PFSK-1 (cell line): ENCODE results near the gene CCDC85B.

Experiments
- FOXP2 ChIP-seq: optimal IDR thresholded peaks from 2 replicates; pipeline ENCODE3; 2011; ENCODE audit warnings: borderline replicate concordance, control low read depth, inconsistent platforms; ENCODE audit not compliant: insufficient read depth; ENCODE audit errors: extremely low read length, extremely low read depth
- POLR2AphosphoS5 ChIP-seq: IDR thresholded peaks from 2 replicates; pipeline ENCODE4 v1.6.1; 2012; ENCODE audit warnings: low read depth, mild to moderate bottlenecking, control low read depth, low read length, moderate library complexity
- SIN3A ChIP-seq: IDR thresholded peaks from 2 replicates; pipeline ENCODE4 v1.6.1; 2012; ENCODE audit warnings: mild to moderate bottlenecking, low read length, moderate library complexity, borderline replicate concordance; ENCODE audit not compliant: insufficient read depth
- TAF1 ChIP-seq: IDR thresholded peaks from 2 replicates; pipeline ENCODE4 v1.6.1; 2012; ENCODE audit warnings: low read length, control low read depth, borderline replicate concordance; ENCODE audit not compliant: insufficient read depth
- TF ChIP-seq, protein P1 (sequence below), 2 experiments: IDR thresholded peaks; 2 replicates each; pipeline versions ENCODE4 v1.6.1 to v1.8.0; 2011 to 2012; ENCODE audit warnings: low read depth in 2 of 2, low read length in 2 of 2, control low read depth in 1 of 2, inconsistent platforms in 1 of 2, mild to moderate bottlenecking in 1 of 2, moderate library complexity in 1 of 2; ENCODE audit not compliant: insufficient read depth in 1 of 2

The CCDC85B gene

DNA sequence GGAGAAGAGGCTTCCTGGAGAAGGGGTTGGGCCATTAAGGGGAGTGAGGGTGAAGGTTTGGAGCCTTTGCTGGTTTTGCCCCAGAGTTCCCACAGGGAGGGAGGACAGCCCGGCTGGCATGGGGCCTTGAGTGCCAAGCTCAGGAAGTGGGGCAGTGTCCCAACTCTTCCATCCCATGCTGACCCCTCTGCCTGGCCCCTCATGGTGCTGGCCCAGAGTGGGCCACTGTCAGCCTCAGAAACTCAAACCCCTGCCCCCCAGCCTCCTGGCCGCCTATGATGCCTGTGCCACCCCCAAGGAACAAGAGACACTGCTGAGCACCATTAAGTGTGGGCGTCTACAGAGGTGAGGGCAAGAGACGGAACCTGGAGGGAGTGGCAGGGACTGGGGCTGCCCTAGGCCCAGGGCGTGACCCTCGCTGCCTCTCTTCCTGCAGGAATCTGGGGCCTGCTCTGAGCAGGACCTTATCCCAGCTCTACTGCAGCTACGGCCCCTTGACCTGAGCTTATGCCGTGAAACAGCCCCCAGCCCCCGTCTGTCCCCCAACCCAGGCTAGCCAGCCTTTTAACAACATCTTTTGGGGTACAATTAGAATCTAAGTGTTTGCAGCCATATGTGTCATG lies 24.8 kb upstream of the CCDC85B start:
- TF ChIP-seq SIN3A, result no peak
- TF ChIP-seq POLR2AphosphoS5, result no peak
- TF ChIP-seq, protein P1, sequence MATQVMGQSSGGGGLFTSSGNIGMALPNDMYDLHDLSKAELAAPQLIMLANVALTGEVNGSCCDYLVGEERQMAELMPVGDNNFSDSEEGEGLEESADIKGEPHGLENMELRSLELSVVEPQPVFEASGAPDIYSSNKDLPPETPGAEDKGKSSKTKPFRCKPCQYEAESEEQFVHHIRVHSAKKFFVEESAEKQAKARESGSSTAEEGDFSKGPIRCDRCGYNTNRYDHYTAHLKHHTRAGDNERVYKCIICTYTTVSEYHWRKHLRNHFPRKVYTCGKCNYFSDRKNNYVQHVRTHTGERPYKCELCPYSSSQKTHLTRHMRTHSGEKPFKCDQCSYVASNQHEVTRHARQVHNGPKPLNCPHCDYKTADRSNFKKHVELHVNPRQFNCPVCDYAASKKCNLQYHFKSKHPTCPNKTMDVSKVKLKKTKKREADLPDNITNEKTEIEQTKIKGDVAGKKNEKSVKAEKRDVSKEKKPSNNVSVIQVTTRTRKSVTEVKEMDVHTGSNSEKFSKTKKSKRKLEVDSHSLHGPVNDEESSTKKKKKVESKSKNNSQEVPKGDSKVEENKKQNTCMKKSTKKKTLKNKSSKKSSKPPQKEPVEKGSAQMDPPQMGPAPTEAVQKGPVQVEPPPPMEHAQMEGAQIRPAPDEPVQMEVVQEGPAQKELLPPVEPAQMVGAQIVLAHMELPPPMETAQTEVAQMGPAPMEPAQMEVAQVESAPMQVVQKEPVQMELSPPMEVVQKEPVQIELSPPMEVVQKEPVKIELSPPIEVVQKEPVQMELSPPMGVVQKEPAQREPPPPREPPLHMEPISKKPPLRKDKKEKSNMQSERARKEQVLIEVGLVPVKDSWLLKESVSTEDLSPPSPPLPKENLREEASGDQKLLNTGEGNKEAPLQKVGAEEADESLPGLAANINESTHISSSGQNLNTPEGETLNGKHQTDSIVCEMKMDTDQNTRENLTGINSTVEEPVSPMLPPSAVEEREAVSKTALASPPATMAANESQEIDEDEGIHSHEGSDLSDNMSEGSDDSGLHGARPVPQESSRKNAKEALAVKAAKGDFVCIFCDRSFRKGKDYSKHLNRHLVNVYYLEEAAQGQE (IDR thresholded peaks at IDR 0.05; ENCODE audit: insufficient read depth in 1 of 2, low read depth in 2 of 2, low read length in 2 of 2), result no peak
- TF ChIP-seq TAF1, result no peak
- no peak for TF ChIP-seq FOXP2

DNA sequence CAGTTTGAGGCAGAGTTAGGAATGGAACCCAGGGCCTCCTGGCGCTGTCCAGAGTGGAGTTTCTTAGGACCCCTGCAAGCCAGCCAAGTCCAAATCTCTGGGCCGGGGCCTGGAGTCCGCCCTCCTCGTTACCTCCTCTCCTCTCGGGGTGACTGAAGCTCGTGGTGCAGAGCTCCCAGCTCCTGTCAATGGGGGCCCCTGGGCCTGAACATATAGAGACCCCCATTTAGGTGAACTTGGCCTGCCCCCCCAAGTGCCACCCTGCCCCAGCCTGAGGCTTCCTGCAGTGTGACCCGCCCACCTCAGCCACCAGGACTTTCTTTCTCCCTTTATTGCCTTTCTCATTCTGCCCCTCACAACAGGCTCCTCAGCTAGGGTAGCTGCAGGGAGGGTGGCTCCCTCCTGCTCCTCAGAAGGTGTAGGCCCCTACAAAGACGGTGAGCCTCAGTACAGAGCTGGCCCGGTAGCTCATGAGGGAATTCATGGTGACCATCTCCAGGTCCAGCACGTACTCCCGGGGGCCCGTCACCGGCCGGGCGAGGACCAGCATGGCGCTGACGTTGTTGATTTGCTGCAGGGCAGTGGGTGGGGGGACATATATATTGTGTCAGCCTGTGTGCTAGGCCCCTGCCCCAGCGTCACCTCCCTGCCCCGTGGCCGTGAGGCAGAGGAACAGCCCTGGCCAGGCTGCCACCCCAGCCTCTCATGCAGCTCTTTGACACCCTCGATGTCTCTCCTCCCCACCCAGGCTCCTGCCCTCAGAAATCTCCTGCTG lies 23.8 kb upstream of the CCDC85B start:
- no peak for TF ChIP-seq FOXP2
- TF ChIP-seq SIN3A, result no peak
- TF ChIP-seq, protein P1 (IDR thresholded peaks at IDR 0.05; ENCODE audit: insufficient read depth in 1 of 2, low read depth in 2 of 2, low read length in 2 of 2), result no peak
- TF ChIP-seq TAF1, result no peak
- TF ChIP-seq POLR2AphosphoS5, result no peak

DNA sequence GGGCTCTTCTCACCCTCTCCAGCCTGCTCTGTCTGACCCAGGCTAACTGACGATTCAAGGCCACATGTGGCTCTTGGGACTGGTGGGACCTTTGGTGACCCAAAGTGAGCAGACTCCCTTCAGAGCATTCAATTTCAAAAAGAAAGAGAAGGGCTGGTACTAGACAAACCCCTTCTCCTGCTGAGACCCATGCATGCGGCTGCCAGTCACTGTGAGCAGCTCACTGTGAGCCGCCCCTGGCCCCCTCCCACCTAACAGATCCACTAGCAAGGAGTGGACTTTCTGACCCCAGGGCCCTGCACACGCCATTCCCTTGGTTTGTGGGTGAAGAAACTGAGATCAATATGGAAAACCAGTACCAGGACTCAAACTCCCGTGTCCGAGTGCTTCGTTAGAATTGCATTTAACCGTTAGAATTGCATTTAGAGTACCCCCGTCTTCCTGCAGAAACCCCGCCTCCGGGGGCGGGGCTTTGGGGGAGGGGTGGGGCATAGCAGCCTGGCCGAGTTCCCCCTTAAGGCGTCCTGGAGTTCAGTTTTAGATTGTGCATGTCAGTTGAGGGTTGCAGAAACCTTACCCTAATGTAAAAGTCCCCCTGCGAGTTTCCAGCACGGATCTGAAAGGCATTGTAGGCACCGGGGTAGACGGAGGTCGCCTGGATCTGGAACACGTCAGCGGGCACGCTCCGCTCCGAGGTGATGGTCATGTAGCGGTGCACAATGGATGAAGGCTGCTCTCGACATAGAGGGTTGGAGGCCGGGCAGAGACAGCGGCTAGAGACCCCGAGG lies 23.0 kb upstream of the CCDC85B start:
- TF ChIP-seq FOXP2 (no peak), POLR2AphosphoS5 (no peak), TAF1 (no peak), SIN3A (no peak)
- TF ChIP-seq, protein P1 (IDR thresholded peaks at IDR 0.05; ENCODE audit: insufficient read depth in 1 of 2, low read depth in 2 of 2, low read length in 2 of 2), result no peak

DNA sequence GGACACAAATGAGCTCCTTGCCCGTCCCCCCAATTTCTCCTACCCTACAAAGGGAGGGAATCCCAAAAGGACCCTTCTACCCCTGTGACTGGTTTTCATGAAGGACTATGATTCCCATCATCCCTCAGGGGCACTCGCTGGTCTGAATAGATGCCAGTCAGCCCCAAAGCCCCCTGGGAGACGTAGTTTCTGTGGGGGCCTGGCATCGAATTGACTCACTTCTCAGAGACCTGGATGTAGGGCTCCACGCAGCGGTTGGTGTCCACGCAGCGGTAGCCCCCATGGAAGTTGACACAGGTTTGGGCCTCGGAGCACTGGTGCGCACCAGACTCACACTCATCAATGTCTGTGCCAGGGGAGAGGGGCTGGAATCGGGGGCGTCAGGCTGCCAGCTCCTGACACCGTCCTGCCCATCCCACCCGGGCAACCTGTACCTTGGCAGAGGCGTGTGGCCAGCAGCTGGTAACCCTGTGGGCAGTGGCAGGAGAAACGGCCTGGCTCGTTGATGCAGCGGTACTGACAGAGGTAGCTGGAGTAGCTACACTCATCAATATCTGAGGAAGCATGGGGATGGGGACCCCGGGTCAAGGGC lies 22.3 kb upstream of the CCDC85B start:
- TF ChIP-seq, protein P1 (IDR thresholded peaks at IDR 0.05; ENCODE audit: insufficient read depth in 1 of 2, low read depth in 2 of 2, low read length in 2 of 2), result no peak
- TF ChIP-seq FOXP2 (no peak), TAF1 (no peak), POLR2AphosphoS5 (peak; percentile 45; the same call in 1 of the 2 replicates)
